ENCODE data around the gene PACRG.

PACRG gene

DNA sequence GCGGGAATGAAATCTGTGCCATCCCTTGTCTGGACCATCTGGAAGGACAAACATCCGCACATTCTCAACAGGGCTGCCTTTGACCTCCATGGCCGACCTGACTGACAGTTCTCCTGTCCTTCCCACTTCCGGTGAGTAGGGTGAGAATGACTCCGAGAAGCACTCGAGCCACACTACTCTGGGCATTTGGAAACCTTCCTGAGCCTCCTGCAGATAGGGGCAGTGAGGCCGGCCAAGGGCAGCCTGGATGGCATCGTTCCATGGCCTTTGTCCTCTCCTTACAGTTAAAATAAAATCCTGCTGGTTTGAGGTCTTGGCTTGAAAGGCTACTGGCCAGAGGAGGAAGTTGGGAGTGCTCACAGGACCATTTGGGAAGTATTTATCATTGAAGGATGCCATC, 615.8 kb downstream of the PACRG start:
- no peak for DNase-seq

DNA sequence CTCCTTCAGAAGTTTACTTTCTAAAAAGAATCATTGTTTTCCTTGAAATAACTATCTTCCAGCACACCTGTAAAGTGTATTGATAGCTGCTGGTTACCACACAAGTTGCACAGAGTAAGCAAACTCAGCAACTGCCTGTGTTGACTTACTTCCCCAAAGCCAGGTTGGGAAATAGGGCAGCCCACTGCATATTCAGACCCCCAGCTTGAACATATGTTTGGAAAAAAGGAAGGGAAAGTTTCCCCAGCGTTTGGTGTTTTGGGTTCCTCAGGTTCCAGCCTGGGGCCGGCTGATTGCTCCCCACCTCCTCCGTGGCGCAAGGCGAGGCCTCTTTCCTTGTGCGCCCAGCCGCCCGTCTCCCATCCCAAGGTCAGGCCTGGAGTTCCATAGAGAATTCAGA, 616.6 kb downstream of the PACRG start:
- no peak for DNase-seq

DNA sequence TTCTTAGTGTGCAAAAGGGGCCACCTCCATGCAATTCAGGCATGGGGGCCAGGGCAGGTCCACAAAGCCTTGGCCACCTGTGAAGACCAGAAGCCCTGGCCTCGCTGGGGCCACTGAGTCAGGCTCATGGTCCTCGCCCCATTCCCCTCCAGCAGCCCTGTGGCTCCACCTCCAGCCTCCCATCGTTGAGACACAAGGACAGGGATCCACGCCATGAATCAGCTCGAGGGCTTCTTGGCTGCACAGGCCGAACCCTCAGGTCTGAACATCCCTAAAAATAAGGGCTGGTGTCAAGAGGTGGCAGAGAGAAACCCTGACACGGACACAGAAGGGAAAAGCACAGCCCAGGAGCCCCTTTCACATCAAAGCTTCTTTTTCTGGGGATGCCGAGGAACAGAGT, 618.2 kb downstream of the PACRG start:
- no peak for DNase-seq

DNA sequence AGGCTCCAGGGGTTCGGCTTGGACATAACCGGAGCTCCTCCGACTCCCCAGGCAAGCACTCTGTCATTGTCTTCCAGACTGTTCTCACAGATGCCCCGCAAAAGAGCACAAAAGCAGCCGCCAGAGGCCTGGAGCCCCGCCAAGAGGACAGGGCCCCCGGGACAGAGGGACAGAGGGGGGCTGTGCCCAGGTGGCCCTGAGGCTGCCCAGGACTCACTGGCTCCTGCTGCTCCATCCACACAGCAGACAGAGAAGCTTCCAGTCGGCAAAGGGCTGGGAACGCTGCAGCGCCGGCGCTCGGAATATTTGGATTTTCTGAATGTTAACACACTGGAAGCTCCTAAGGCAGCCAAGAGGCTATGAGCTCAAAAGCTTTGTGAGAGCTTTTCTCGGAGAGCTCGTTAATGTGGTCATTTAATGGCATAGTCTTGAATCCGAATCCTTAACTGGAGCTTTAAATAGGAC, 618.8 kb downstream of the PACRG start:
- no peak for DNase-seq

DNA sequence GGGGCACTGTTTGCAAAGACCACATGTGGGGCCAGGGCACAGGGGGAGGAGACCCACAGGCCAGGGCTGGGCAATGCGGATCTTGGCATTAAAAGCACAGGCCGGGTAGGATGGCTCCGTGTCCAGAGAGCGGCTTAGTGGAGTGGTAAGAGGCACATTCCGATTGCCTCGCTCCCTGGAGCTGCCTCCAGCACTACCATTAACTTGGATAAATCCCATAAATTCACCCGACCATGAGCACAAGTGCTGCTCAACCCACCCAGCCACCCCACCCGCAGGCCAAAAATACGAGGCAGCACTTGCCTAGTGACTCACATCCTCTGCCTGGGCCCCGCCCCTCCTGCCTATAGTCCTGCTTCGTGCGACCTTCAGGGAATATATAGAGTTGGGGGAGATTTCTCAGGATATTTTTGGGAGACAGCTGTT, 619.3 kb downstream of the PACRG start:
- no peak for DNase-seq

DNA sequence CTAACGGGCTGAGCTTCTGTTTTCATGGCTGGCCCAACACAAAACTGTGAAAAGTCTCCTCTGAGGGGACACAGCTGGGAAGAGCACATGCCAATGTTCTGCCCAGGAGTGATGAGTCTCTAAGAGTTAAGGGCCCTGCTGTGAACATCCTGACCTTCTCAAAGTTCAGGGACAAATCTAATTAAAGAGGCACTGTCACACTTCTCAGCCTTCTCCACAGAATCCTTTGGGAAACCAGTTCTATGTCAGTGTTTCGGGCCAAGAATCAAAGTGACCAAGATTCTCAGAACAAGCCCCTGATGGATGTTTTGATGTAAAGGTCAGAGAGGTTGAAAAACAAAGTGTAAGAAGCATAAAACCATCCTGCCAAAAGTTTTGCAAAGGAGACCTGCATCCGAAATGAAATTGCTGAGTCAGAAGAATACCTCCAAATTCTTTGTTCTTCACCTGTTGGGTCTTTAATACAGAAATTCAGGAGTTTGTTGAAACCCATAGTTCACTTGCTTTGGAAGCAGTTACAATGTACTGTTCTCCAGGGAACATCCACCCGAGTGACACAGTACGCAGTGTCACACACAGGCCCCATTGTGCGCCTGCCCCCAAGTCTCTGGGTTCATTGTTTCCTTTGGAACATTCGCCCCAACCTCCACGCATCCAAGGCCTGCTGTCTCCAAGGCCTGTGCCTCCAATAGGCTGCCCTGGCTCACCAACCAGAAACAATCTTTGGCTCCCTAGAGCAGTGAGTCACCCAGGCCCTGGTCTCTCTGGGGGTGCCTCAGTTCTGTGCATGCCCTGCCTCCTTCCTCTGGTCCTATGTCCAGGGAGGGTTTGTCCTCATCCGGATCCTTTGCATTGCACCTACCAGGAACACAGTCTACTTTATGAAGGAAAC, 621.3 kb downstream of the PACRG start:
- DNase-seq: no peak

DNA sequence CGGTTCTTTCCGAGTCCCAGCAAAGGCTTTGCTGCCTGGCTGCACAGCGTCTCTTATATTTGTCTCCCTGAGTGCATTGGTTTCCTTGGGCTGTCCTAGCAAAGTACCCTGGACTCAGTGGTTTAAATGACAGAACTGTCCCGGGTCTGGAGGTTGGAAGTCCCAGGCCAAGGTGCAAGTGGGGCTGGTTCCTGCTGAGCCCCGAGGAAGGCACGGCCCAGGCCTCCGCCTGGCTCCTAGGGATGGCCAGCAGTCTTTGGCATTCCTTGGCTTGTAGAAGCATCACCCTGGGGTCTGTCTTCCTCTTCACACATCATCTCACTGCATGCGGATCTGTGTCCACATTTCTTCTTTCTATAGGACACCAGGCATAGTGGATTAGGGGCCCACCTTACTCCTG, 621.9 kb downstream of the PACRG start:
- no peak for DNase-seq

DNA sequence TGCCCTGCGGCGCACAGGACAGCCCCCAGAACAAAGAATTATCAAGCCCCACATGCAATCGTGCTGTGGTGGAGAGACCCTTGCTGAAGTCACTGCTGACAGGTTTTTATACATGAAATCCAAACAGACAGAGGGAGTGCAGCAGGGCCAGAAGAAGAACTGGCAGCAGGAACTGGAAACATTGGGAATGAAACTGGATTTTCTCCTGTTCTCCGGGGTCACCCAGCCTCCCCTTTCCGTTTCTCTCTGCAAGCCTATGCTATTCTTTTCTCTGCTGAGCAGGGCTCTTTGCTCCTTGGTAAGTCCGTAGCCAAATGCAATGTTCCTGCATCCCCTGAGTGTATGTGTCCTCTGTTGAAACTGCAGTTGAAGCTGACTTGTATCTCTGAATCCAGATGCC, 623.2 kb downstream of the PACRG start:
- DNase-seq: no peak

DNA sequence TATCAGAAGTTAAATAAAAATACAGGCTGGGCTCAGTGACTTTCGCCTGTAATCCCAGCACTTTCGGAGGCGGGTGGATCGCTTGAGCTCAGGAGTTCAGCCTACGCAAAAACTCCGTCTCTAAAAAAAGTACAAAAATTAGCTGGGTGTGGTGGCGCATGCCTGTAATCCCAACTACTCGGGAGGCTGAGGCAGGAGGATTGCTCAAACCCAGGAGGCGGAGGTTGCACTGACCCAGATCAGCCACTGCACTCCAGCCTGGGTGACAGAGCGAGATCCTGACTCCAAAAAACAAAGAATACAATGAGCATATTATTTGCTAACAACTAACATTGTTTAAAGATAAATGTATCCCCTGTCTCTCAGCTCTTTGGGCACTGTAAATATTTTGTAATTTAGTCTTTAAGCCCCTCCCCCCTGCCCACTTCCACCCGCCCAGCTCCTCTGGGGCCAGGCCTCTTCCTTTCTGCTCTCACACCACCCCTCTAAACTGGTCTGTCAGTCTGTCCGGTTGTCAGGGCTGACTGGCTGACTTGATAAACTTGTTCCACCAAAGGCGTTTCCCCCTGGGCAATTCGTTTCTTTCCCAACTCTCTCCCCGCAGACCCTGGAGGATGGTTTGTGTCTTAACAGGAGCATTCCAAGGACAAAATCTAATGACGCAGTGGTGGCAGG, 624.4 kb downstream of the PACRG start:
- no peak for DNase-seq

DNA sequence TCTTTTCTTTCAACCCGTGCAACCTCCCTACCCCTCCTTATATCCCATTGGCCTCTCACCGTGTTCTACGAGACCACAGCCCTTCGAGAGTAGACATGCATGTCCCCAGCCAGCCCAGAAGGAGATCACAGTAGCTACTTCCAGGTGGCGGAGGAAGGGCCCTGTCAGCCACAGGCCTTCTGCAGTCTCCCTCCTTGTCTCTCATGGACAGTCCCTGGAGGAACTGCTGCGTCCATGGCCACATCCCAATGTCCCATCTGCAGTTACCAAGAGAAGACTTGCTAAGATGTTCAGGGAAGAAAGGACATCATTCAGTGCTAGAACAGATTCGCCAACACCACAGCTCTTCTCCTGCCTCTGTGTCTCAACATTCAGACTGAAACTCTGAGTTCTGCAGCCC, 625.2 kb downstream of the PACRG start:
- no peak for DNase-seq

DNA sequence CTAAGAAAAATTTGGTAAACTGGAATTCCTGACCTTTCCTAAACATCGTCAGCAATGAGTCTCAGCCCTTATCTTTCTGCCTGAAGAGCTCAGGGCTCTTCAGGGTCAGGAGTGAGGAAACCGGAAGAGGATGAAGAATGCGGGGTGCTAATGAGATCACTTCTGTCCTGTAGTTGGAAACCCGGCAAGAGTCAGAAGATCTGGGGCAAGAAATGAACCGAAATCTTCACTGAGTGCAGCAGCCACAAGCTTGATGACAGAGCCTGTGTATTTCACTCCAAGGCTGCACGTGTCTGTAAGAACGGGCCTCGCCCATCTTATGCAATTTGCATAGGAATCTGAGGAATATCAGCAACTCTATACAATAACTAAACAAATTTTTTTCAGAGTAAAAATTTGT, 626.3 kb downstream of the PACRG start:
- DNase-seq: no peak

DNA sequence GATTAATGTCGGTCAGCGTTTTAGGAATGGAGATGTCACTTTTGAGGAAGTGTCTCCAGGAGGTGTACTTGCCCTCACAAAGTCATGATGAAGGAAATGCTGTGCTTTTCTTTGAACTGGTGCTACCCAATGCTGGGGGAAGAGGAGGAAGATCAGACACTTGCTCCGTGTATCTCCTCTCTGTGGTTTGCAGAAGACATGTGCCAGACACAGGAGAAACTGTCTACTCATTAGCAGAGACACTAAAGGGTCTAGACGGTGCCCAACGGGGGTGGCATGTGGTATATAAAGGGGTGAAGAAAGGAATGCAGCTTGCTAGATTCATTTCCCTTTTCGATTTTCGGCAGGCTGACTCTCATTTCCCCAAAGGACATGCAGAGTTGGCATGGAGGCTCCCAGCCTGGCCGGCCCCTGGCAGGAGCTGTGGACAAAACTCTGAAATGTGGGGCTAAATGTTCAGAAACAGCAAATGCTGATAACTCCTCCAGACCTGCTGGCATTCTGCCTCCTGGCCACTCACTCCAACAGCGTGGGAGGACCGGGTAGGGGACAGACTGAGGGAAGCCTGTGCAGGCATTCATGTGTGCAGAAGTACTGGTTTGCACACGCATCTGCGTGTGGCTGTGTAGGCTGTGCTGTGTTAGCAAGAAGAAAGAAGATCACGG, 627.1 kb downstream of the PACRG start:
- no peak for DNase-seq

DNA sequence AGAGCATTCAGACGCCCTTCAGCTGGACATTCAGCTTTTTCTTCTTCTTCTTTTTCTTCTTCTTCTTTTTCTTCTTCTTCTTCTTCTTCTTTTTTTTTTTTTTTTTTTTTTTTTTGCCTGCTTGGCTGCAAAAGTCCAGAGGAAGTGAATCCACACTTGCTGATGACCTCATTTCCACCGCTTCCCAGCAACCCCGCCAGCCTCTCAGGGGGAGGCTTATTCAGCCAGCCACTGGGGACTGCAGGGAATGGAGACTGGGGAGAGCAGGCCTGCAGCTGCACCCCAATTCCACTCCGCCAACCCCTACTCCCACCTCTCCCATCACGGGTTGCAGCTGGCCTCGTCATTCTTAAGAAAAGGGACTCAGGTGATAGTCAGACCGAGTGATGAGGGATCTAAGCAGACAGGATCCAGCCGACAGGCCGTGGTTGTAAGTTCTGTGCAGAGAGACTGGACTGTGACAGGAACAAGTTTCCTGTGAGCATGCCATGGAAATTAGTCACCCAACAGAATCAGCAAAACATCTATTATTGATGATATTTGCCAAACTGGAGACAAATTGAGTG, 627.7 kb downstream of the PACRG start:
- DNase-seq: no peak

DNA sequence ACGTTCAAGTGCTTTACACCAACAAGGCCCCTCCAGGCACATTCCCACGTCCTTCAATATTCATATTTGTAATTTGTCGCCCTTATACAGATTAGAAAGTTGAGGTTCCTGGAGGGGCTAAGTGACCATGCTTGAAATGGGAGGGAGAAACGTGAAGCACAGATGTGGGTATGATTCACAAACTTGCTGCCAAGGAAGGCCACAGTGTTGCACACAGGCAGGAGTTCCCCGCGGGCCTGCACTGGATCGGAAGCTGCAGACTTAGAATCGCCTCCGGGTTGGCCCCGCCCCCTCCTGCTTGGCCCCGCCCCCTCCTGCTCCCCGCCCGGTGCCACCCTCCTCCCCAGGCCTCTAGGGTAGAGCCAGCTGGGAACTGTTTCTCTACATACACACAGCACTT, 628.5 kb downstream of the PACRG start:
- DNase-seq: no peak

DNA sequence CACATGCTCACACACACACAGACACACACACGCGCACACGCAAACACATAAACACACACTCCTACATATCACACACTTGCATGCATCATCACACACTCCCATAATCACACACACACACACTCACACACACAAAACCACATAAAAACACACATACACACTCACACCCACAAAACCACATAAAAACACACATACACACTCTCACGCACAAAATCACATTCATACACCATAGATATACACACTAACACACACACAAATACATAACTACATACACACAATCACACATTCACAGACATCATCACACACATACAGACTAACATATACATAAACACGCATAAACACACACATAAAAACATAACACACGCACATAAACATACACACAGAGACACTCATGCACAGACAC, 629.0 kb downstream of the PACRG start:
- DNase-seq: no peak

DNA sequence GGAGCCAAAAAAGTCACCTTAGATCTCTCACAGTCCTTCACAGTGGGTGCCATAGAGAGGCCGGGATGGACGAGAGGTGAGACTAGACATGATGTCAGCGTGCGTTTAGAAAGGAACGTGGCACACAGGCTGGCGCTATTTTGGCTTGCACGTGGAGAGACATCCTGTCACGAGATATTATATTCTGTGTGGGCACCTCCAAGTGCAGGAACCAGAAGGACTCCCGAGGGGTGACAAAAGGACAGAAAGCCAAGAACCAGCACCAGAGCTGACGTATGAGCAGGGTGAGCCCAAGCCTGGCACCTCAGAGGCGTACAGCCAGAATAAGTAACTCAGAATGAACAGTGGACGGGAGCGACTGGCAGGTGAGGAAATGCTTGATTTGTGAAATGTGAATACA, 636.9 kb downstream of the PACRG start:
- no peak for DNase-seq
